Breast epithelium (tissue), 3 donors: ENCODE measurements around the gene TSEN15.

Experiments used
- CTCF ChIP-seq, 3 donors: fragments of 450-650 bp; IDR thresholded peaks; one replicate each; pipeline ENCODE4 v1.5.1; 2016 to 2017; ENCODE audit warnings: antibody characterized with exemption in 3 of 3, mild to moderate bottlenecking in 3 of 3, moderate library complexity in 3 of 3
- POLR2A ChIP-seq: fragments of 450-650 bp; IDR thresholded peaks from one replicate; pipeline ENCODE4 v1.6.1; 2016; ENCODE audit warnings: antibody characterized with exemption, mild to moderate bottlenecking, moderate library complexity
- POLR2AphosphoS5 ChIP-seq, 3 donors: sonication (generic); formaldehyde crosslinking; IDR thresholded peaks; one replicate each; pipeline ENCODE4 v1.6.1; 2017; ENCODE audit warnings: antibody characterized with exemption in 3 of 3

GRCh38 chr1:184078564-184079249 lies 27.2 kb downstream of the TSEN15 start:
- TF ChIP-seq CTCF (IDR thresholded peaks at IDR 0.05) = no peak
- no peak for TF ChIP-seq POLR2A
- TF ChIP-seq POLR2AphosphoS5 (IDR thresholded peaks at IDR 0.05) = no peak
